Neural cell (in vitro differentiated cells): ENCODE results near the gene GADD45A.

Source experiments
- EZH2 ChIP-seq: fragments of 200-600, 300-800 bp; shearing (Covaris generic), sonication (generic); IDR thresholded peaks from 2 replicates; pipeline ENCODE4 v1.6.1; 2014; ENCODE audit warnings: antibody characterized with exemption, low read length, borderline replicate concordance, mild to moderate bottlenecking; ENCODE audit not compliant: insufficient read depth, poor library complexity, severe bottlenecking
- TF ChIP-seq, protein P1 (sequence below): fragments of 450-650 bp; IDR thresholded peaks from 2 replicates; pipeline ENCODE4 v1.5.1; 2014; ENCODE audit warnings: antibody characterized with exemption, mild to moderate bottlenecking, moderate library complexity; ENCODE audit not compliant: poor library complexity, severe bottlenecking

DNA sequence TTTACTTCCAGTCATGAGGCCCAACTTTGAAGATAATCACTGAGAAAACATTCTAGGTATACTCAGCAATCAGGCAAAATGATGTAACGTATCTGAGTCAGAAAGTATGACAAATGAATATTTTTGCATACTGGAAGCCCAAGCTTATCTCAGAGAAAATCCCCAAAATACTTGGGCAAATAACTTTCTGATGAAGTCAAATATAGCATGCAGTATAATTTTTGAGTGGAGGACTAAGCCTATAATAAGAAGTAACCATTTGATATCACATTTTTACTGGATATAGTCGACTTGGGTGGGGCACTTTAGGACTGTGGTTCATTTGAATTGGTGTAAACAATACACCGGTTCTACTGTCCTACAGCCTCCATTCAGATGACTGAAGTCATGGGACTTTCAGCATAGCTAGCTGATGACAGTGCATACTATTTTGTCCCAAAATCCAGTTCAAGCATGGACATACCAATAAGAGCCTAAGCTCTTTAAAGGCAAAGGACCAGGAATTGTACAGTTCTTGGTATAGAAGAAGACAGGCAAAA, 2.3 kb upstream of the GADD45A start:
- TF ChIP-seq, protein P1, sequence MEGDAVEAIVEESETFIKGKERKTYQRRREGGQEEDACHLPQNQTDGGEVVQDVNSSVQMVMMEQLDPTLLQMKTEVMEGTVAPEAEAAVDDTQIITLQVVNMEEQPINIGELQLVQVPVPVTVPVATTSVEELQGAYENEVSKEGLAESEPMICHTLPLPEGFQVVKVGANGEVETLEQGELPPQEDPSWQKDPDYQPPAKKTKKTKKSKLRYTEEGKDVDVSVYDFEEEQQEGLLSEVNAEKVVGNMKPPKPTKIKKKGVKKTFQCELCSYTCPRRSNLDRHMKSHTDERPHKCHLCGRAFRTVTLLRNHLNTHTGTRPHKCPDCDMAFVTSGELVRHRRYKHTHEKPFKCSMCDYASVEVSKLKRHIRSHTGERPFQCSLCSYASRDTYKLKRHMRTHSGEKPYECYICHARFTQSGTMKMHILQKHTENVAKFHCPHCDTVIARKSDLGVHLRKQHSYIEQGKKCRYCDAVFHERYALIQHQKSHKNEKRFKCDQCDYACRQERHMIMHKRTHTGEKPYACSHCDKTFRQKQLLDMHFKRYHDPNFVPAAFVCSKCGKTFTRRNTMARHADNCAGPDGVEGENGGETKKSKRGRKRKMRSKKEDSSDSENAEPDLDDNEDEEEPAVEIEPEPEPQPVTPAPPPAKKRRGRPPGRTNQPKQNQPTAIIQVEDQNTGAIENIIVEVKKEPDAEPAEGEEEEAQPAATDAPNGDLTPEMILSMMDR: no peak
- TF ChIP-seq EZH2: no peak
